Kidney (tissue), 14 donors: Measurements from ENCODE around the gene NRF1. TPM values are rescaled to one million over a fixed set of nuclear protein-coding genes. Genes with fewer than 3 reads are reported as not detected.

ENCODE experiments used
- DNase-seq, 5 donors: peaks; one replicate each; pipeline ENCODE4 v3.0.0-alpha.2; 2013 to 2020
- FAIRE-seq: peaks from 2 replicates; lab custom pipeline; 2012; peaks lifted over from hg19 to GRCh38; lab: Jason Lieb, UNC
- H3K27ac ChIP-seq, 2 donors: one replicate each; pipeline ENCODE4 v1.7.0; 2013; ENCODE audit warnings: low read depth in 2 of 2, low read length in 2 of 2, inconsistent platforms in 1 of 2
- H3K27me3 ChIP-seq: one replicate; pipeline ENCODE4 v1.7.1; 2013; ENCODE audit warnings: low read length, inconsistent platforms; ENCODE audit not compliant: control insufficient read depth, insufficient read depth
- H3K36me3 ChIP-seq, 3 donors: one replicate each; pipeline versions ENCODE4 v1.7.0 to v1.7.1; 2013; ENCODE audit warnings: low read length in 3 of 3, control low read depth in 1 of 3, inconsistent platforms in 1 of 3; ENCODE audit not compliant: insufficient read depth in 3 of 3, control insufficient read depth in 2 of 3
- H3K4me1 ChIP-seq, 3 donors: one replicate each; pipeline versions ENCODE4 v1.7.0 to v1.7.1; 2013; ENCODE audit warnings: low read length in 3 of 3, inconsistent platforms in 1 of 3, low read depth in 1 of 3; ENCODE audit not compliant: control insufficient read depth in 2 of 3, insufficient read depth in 2 of 3
- H3K4me3 ChIP-seq, 3 donors: one replicate each; pipeline versions ENCODE4 v1.7.0 to v1.8.1; 2013; ENCODE audit warnings: low read length in 3 of 3, control low read depth in 1 of 3, inconsistent platforms in 1 of 3
- H3K9ac ChIP-seq, 3 donors: one replicate each; pipeline versions ENCODE4 v1.7.0 to v1.7.1; 2013; ENCODE audit warnings: low read length in 3 of 3, control low read depth in 1 of 3, inconsistent platforms in 1 of 3
- H3K9me3 ChIP-seq, 3 donors: one replicate each; pipeline versions ENCODE4 v1.7.0 to v1.7.1; 2013; ENCODE audit warnings: low read length in 3 of 3, control low read depth in 1 of 3, inconsistent platforms in 1 of 3; ENCODE audit not compliant: control insufficient read depth in 2 of 3, insufficient read depth in 1 of 3
- CTCF ChIP-seq: IDR thresholded peaks from 3 replicates; pipeline ENCODE4 v1.5.1; 2012; ENCODE audit warnings: mild to moderate bottlenecking, moderate library complexity, borderline replicate concordance; ENCODE audit not compliant: insufficient read depth; ENCODE audit errors: extremely low read depth
- intact Hi-C: fragments of 100-400 bp; cut with DNase I; formaldehyde crosslinking; loops from one replicate; pipeline ENCODE4 v1.11.1; 2022
- polyA plus RNA-seq: library from polyadenylated mRNA; stranded (reverse); fragments of 350-450 nt; fragmentation: Illumina TruSeq; extraction: RNeasy Lipid Tissue Mini Kit (QIAGEN cat#74804); gene quantifications from one replicate; pipeline ENCODE4 v1.2.3, GENCODE V29; 2014; ENCODE audit warnings: low read depth, low replicate concordance; ENCODE audit not compliant: insufficient read depth
- total RNA-seq: library from RNA; stranded (reverse); fragmentation: NEBNext Ultra II Directional; extraction: Animal tissue kit (Norgen Biotek cat#: 25700); gene quantifications from one replicate; pipeline ENCODE4 v1.2.1, GENCODE V29; 2021
- donor health status: control.
- donor health status: control.
- donor health status: control.
- donor health status: control.
- donor health status: control.
- donor health status: DM: yes; HTN: yes; CAD: no.
- donor health status: Normal renal cell carcinoma (clear cell type).

The NRF1 gene
- total and polyA plus RNA-seq, 2 donors from 2014 or later = 8.8 to 19.4 TPM

DNA sequence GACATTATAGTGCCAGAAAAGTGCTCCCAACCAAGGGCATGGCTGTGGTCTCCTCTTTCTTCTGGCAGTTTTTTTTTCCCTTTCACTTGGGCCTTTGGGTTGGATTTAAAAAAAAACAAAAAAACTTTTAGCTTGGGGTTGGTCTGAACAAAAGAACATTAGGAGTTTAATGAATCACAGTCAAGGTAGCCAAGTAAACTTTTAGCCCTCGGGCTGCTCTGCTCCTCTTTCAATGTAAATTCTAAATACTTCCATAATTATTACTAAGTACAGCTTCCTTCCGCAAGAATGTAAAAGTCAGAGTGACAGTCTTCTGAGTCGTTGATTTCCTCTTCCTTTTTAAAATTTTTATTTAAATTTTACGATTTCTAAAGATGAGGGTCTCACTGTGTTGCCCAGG, 79.2 kb downstream of the NRF1 start:
- Histone ChIP-seq H3K4me1 (no peaks in the 10 kb centered on the region), H3K27ac (no peak overlapping the region), H3K36me3 (peaks cover 0 to 12% (median 8%) of the 10 kb centered on the region in 3 donors), H3K4me3 (no peak overlapping the region), H3K27me3 (no peaks in the 10 kb centered on the region), H3K9me3 (no peaks in the 10 kb centered on the region), H3K9ac (no peak overlapping the region)
- no peak for TF ChIP-seq CTCF
- FAIRE-seq = no peak
- intact Hi-C loops = no loop called here
- DNase-seq = no peak

- intact Hi-C loops = no loop called here
Measured at GRCh38 chr7:129698516-129699418, 87.2 kb downstream of the NRF1 start.

DNA sequence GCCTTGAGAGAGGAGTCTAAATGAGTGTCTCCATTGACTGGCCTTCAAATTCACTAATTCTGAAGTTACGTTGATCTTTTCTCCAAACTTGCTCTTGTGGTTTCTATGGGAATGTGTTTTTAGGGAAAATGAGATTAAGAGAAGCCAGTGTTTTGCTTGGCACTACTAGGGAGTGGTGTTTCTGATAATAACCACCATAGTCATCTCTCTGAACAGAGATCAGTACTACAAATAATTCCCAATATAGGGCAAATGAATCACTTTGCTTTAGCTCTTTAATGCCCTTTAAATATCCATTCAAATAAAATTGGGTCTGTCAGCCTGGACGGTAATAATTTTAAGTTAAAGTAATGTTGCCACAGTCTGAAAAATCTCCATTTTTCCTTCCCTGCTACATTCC, 90.8 kb downstream of the NRF1 start:
- intact Hi-C loops = no loop called here
- H3K4me1 ChIP-seq = no peaks in the 10 kb centered on the region
- H3K9ac ChIP-seq = no peak overlapping the region
- no peak for FAIRE-seq
- no peaks in the 10 kb centered on the region for H3K9me3 ChIP-seq
- no peak overlapping the region for H3K27ac ChIP-seq
- no peaks in the 10 kb centered on the region for H3K36me3 ChIP-seq
- H3K4me3 ChIP-seq = no peak overlapping the region
- DNase-seq = no peak
- no peak for TF ChIP-seq CTCF
- no peaks in the 10 kb centered on the region for H3K27me3 ChIP-seq

More at GRCh38 chr7:129698516-129699418, 87.2 kb downstream of the NRF1 start:
- Histone ChIP-seq H3K4me1 (no peaks in the 10 kb centered on the region), H3K9me3 (no peaks in the 10 kb centered on the region), H3K27ac (no peak overlapping the region), H3K27me3 (no peaks in the 10 kb centered on the region), H3K9ac (no peak overlapping the region), H3K36me3 (no peaks in the 10 kb centered on the region), H3K4me3 (no peak overlapping the region)
- no peak for TF ChIP-seq CTCF
- FAIRE-seq (no peak), DNase-seq (no peak)
